Measurements from ENCODE around the gene UNC13B. TPM values are rescaled to one million over a fixed set of nuclear protein-coding genes. Genes with fewer than 3 reads are reported as not detected.

UNC13B gene
- total and polyA plus RNA-seq, 2 experiments from 2014 or later, result 8.7 to 52.1 TPM

DNA sequence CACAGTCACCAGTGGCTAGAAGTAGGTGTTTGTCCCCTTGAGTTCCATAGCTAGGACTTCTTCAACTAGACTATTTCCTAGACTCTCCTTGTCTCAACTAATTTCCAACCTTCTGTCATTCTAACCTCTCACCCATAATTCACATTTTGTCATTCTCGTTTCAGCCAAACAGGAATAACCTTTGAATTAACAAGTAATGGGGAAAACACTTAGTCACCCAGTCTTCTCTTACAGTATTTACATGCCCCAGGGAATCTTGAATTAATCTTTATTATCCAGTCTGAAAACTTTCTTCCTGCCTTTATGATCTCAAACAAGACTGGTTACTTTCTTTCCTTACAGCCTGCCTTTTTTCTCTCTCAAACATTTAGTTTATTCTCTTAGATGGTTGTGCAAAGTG, 264.8 kb downstream of the UNC13B start:
- no peak overlapping the region for H3K4me3 ChIP-seq
- Mint-ChIP-seq H3K9me3 (no peaks in the 10 kb centered on the region), H3K27me3 (ENCODE audit: insufficient read depth, low read depth, poor library complexity) (no peaks in the 10 kb centered on the region), H3K27ac (no peak overlapping the region), H3K4me1 (no peaks in the 10 kb centered on the region), H3K36me3 (ENCODE audit: low read depth) (no peaks in the 10 kb centered on the region), H3K4me3 (no peak overlapping the region)
- H2AFZ ChIP-seq, result no peak overlapping the region
- no peak overlapping the region for H3K27ac ChIP-seq (ENCODE audit: low read depth)
- H3K4me2 ChIP-seq, result no peak overlapping the region
- no peaks in the 10 kb centered on the region for H4K20me1 ChIP-seq (replicated peaks; ENCODE audit: insufficient read depth)
- no peaks in the 10 kb centered on the region for H3K9me2 ChIP-seq (ENCODE audit: insufficient read depth)
- DNase-seq (ENCODE audit: low spot score) (no peak), ATAC-seq (no peak)
- no peaks in the 10 kb centered on the region for H3K27me3 ChIP-seq (ENCODE audit: insufficient read depth)
- H3F3A ChIP-seq (replicated peaks; ENCODE audit: low read depth), result no peaks in the 10 kb centered on the region
- H3K4me1 ChIP-seq (ENCODE audit: insufficient read depth), result no peaks in the 10 kb centered on the region
- H3K36me3 ChIP-seq (ENCODE audit: insufficient read depth), result no peaks in the 10 kb centered on the region
- TF ChIP-seq ZNF114 (CRISPR knock-in tag; IDR thresholded peaks at IDR 0.05) (no peak), JUNB (IDR thresholded peaks at IDR 0.05; ENCODE audit: unreplicated experiment) (no peak), ZNF331 (CRISPR knock-in tag; IDR thresholded peaks at IDR 0.05; ENCODE audit: low read depth) (no peak), EZH2 (IDR thresholded peaks at IDR 0.05; ENCODE audit: low read depth, unreplicated experiment) (no peak), CREB1 (CRISPR knock-in tag; IDR thresholded peaks at IDR 0.05; ENCODE audit: low read depth) (no peak), POLR2AphosphoS5 (IDR thresholded peaks at IDR 0.05; ENCODE audit: low read depth) (no peak), EZH2phosphoT487 (IDR thresholded peaks at IDR 0.05; ENCODE audit: unreplicated experiment) (no peak), NANOG (IDR thresholded peaks at IDR 0.05; ENCODE audit: borderline replicate concordance) (no peak), STAT1 (IDR thresholded peaks at IDR 0.05; ENCODE audit: unreplicated experiment) (no peak)
- TF ChIP-seq, protein P1, sequence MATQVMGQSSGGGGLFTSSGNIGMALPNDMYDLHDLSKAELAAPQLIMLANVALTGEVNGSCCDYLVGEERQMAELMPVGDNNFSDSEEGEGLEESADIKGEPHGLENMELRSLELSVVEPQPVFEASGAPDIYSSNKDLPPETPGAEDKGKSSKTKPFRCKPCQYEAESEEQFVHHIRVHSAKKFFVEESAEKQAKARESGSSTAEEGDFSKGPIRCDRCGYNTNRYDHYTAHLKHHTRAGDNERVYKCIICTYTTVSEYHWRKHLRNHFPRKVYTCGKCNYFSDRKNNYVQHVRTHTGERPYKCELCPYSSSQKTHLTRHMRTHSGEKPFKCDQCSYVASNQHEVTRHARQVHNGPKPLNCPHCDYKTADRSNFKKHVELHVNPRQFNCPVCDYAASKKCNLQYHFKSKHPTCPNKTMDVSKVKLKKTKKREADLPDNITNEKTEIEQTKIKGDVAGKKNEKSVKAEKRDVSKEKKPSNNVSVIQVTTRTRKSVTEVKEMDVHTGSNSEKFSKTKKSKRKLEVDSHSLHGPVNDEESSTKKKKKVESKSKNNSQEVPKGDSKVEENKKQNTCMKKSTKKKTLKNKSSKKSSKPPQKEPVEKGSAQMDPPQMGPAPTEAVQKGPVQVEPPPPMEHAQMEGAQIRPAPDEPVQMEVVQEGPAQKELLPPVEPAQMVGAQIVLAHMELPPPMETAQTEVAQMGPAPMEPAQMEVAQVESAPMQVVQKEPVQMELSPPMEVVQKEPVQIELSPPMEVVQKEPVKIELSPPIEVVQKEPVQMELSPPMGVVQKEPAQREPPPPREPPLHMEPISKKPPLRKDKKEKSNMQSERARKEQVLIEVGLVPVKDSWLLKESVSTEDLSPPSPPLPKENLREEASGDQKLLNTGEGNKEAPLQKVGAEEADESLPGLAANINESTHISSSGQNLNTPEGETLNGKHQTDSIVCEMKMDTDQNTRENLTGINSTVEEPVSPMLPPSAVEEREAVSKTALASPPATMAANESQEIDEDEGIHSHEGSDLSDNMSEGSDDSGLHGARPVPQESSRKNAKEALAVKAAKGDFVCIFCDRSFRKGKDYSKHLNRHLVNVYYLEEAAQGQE (IDR thresholded peaks at IDR 0.05; ENCODE audit: unreplicated experiment), result no peak
- TF ChIP-seq, protein P2, sequence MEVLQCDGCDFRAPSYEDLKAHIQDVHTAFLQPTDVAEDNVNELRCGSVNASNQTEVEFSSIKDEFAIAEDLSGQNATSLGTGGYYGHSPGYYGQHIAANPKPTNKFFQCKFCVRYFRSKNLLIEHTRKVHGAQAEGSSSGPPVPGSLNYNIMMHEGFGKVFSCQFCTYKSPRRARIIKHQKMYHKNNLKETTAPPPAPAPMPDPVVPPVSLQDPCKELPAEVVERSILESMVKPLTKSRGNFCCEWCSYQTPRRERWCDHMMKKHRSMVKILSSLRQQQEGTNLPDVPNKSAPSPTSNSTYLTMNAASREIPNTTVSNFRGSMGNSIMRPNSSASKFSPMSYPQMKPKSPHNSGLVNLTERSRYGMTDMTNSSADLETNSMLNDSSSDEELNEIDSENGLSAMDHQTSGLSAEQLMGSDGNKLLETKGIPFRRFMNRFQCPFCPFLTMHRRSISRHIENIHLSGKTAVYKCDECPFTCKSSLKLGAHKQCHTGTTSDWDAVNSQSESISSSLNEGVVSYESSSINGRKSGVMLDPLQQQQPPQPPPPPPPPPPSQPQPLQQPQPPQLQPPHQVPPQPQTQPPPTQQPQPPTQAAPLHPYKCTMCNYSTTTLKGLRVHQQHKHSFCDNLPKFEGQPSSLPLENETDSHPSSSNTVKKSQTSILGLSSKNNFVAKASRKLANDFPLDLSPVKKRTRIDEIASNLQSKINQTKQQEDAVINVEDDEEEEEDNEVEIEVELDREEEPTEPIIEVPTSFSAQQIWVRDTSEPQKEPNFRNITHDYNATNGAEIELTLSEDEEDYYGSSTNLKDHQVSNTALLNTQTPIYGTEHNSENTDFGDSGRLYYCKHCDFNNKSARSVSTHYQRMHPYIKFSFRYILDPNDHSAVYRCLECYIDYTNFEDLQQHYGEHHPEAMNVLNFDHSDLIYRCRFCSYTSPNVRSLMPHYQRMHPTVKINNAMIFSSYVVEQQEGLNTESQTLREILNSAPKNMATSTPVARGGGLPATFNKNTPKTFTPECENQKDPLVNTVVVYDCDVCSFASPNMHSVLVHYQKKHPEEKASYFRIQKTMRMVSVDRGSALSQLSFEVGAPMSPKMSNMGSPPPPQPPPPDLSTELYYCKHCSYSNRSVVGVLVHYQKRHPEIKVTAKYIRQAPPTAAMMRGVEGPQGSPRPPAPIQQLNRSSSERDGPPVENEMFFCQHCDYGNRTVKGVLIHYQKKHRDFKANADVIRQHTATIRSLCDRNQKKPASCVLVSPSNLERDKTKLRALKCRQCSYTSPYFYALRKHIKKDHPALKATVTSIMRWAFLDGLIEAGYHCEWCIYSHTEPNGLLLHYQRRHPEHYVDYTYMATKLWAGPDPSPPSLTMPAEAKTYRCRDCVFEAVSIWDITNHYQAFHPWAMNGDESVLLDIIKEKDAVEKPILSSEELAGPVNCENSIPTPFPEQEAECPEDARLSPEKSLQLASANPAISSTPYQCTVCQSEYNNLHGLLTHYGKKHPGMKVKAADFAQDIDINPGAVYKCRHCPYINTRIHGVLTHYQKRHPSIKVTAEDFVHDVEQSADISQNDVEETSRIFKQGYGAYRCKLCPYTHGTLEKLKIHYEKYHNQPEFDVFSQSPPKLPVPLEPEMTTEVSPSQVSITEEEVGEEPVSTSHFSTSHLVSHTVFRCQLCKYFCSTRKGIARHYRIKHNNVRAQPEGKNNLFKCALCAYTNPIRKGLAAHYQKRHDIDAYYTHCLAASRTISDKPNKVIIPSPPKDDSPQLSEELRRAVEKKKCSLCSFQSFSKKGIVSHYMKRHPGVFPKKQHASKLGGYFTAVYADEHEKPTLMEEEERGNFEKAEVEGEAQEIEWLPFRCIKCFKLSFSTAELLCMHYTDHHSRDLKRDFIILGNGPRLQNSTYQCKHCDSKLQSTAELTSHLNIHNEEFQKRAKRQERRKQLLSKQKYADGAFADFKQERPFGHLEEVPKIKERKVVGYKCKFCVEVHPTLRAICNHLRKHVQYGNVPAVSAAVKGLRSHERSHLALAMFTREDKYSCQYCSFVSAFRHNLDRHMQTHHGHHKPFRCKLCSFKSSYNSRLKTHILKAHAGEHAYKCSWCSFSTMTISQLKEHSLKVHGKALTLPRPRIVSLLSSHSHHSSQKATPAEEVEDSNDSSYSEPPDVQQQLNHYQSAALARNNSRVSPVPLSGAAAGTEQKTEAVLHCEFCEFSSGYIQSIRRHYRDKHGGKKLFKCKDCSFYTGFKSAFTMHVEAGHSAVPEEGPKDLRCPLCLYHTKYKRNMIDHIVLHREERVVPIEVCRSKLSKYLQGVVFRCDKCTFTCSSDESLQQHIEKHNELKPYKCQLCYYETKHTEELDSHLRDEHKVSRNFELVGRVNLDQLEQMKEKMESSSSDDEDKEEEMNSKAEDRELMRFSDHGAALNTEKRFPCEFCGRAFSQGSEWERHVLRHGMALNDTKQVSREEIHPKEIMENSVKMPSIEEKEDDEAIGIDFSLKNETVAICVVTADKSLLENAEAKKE (CRISPR knock-in tag; IDR thresholded peaks at IDR 0.05), result no peak
- TF ChIP-seq, protein P3, sequence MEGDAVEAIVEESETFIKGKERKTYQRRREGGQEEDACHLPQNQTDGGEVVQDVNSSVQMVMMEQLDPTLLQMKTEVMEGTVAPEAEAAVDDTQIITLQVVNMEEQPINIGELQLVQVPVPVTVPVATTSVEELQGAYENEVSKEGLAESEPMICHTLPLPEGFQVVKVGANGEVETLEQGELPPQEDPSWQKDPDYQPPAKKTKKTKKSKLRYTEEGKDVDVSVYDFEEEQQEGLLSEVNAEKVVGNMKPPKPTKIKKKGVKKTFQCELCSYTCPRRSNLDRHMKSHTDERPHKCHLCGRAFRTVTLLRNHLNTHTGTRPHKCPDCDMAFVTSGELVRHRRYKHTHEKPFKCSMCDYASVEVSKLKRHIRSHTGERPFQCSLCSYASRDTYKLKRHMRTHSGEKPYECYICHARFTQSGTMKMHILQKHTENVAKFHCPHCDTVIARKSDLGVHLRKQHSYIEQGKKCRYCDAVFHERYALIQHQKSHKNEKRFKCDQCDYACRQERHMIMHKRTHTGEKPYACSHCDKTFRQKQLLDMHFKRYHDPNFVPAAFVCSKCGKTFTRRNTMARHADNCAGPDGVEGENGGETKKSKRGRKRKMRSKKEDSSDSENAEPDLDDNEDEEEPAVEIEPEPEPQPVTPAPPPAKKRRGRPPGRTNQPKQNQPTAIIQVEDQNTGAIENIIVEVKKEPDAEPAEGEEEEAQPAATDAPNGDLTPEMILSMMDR (conservative IDR thresholded peaks at IDR 0.05; ENCODE audit: low read depth in 2 of 2), result no peak
- TF ChIP-seq, protein P4, sequence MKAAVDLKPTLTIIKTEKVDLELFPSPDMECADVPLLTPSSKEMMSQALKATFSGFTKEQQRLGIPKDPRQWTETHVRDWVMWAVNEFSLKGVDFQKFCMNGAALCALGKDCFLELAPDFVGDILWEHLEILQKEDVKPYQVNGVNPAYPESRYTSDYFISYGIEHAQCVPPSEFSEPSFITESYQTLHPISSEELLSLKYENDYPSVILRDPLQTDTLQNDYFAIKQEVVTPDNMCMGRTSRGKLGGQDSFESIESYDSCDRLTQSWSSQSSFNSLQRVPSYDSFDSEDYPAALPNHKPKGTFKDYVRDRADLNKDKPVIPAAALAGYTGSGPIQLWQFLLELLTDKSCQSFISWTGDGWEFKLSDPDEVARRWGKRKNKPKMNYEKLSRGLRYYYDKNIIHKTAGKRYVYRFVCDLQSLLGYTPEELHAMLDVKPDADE (IDR thresholded peaks at IDR 0.05), result no peak
- no peaks in the 10 kb centered on the region for H3K79me2 ChIP-seq (replicated peaks; ENCODE audit: insufficient read depth)
